ENCODE data around the gene SRSF11.

Gene SRSF11

GRCh38 chr1:70220517-70221237 lies 503 bp upstream of the SRSF11 start:
- no peak for DNase-seq (ENCODE audit: low read depth in 2 of 2)

- no peak for DNase-seq (ENCODE audit: low read depth in 2 of 2)
Measured at GRCh38 chr1:70222716-70223235, 1.6 kb downstream of the SRSF11 start.

- no peak for DNase-seq (ENCODE audit: low read depth in 2 of 2)
Measured at GRCh38 chr1:70224954-70225353, 3.8 kb downstream of the SRSF11 start.

GRCh38 chr1:70227439-70227838 lies 6.3 kb downstream of the SRSF11 start:
- no peak for DNase-seq (ENCODE audit: low read depth in 2 of 2)

DNA sequence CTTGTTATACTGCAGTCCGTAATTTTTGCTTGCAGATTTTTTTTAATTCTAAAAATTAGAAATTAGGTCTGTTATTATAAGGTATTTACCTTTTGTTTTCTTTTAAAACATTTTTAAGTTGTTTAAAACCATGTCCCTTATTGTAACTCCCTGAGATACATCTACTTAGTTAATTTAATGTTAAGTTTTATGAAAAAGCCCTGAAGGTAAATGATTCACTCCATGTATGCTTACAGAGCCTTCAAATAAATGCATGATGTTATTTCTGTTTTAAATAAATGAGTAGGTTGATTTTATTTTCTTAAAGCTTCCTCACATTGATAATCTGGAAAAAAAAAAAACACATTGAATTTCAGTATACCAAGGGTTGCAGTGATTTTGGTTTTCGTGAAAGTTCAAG lies 7.5 kb downstream of the SRSF11 start:
- DNase-seq (ENCODE audit: low read depth in 2 of 2) = no peak

- no peak for DNase-seq (ENCODE audit: low read depth in 2 of 2)
Measured at GRCh38 chr1:70231475-70231874, 10.3 kb downstream of the SRSF11 start.

GRCh38 chr1:70234733-70235132 lies 13.6 kb downstream of the SRSF11 start:
- DNase-seq (ENCODE audit: low read depth in 2 of 2) = no peak

GRCh38 chr1:70239940-70240339 lies 18.8 kb downstream of the SRSF11 start:
- DNase-seq (ENCODE audit: low read depth in 2 of 2) = no peak

GRCh38 chr1:70247122-70247521 lies 25.9 kb downstream of the SRSF11 start:
- no peak for DNase-seq (ENCODE audit: low read depth in 2 of 2)

DNA sequence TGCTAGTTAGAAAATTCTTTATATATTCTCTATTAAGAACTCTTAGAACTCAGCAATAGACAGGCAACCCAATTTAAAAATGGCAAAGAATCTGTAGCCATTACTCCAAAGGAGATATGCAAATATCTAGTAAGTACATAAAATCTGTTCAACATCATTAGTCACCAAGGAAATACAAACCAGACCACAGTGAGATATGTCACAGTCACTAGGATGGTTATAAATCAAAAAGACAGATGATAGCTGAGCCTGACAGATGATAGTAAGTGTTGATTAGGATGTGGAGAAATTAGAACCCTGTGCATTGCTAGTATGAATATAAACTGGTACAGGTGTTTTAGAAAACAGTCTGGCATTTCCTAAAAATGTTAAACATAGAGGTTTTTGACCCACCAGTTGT lies 26.6 kb downstream of the SRSF11 start:
- DNase-seq (ENCODE audit: low read depth in 2 of 2) = no peak

GRCh38 chr1:70248729-70249128 lies 27.5 kb downstream of the SRSF11 start:
- no peak for DNase-seq (ENCODE audit: low read depth in 2 of 2)

DNA sequence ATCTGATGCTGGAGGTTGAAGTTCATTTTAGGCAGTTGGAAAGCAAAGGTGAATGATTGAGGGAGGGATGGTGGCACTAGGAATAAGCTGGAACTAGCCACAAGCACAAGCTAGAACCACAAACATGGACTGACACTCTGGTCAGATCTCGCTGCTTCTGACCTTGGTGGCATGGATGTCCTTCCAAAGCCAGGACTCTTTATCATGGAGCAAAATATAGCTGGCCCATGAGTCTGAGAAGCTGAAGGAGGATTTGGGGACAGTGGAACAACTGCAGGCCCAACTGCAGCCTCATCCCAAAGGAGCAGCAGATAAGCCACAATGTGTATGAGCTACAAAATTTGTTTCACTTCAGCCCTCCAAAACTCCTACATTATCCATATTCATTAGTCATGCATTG lies 35.5 kb downstream of the SRSF11 start:
- DNase-seq (ENCODE audit: low read depth in 2 of 2) = no peak

DNA sequence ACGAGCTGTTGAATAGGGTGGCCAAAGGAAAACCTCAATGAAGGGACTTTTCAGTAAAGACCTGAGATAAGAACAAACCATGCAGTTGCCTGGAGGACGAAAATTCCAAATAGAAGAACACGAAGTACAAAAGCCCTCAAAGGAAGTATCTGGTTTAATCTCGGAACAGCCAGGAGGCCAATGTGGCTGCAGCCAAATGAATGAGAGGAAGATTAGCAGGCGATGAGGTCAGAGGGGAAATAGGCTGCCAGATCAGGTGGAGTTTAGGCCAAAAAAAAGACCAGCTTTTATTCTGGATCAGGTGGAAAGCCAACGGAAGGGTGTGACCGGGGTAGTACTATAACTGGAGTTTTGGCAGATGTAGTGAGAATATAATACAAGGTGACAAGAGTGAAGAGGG lies 43.7 kb downstream of the SRSF11 start:
- DNase-seq (ENCODE audit: low read depth in 2 of 2) = no peak

DNA sequence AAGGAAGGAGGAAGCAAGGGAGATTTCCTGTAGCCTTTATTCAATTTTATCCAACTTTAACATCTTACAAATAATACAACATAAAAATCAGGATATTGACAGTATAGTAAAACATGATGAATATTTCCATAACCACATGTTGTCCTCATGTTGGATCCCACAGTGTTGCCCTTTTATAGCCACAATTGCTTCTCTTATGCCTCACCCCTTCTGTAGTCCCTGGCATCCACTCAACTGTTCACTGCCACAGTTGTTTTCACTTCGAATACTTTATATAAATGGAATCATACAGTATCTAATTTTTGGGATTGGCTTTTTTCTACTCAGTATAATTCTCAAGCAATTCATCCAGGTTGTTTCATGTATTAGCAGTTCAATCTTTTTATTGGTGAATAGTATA lies 44.8 kb downstream of the SRSF11 start:
- DNase-seq (ENCODE audit: low read depth in 2 of 2) = no peak

- no peak for DNase-seq (ENCODE audit: low read depth in 2 of 2)
Measured at GRCh38 chr1:70277875-70278274, 56.7 kb downstream of the SRSF11 start.

- DNase-seq (ENCODE audit: low read depth in 2 of 2) = no peak
Measured at GRCh38 chr1:70278710-70279109, 57.5 kb downstream of the SRSF11 start.

- no peak for DNase-seq (ENCODE audit: low read depth in 2 of 2)
Measured at GRCh38 chr1:70284366-70284765, 63.2 kb downstream of the SRSF11 start.

- DNase-seq (ENCODE audit: low read depth in 2 of 2) = no peak
Measured at GRCh38 chr1:70286453-70286852, 65.3 kb downstream of the SRSF11 start.

GRCh38 chr1:70288166-70288565 lies 67.0 kb downstream of the SRSF11 start:
- DNase-seq (ENCODE audit: low read depth in 2 of 2) = no peak

GRCh38 chr1:70290218-70290617 lies 69.0 kb downstream of the SRSF11 start:
- DNase-seq (ENCODE audit: low read depth in 2 of 2) = no peak

GRCh38 chr1:70293186-70293843 lies 72.1 kb downstream of the SRSF11 start:
- no peak for DNase-seq (ENCODE audit: low read depth in 2 of 2)

- no peak for DNase-seq (ENCODE audit: low read depth in 2 of 2)
Measured at GRCh38 chr1:70295749-70296148, 74.6 kb downstream of the SRSF11 start.

GRCh38 chr1:70299472-70299871 lies 78.3 kb downstream of the SRSF11 start:
- DNase-seq (ENCODE audit: low read depth in 2 of 2) = no peak

All from activated CD4-positive, alpha-beta T cell treated with anti-CD3 and anti-CD28 coated beads for 24 hours (primary cell).